ENCODE data around the gene EIF2B5.

EIF2B5 gene

GRCh38 chr3:184166671-184167070, 31.5 kb downstream of the EIF2B5 start:
- no peak overlapping the region for H3K4me3 ChIP-seq (ENCODE audit: insufficient read length, low read depth)
- no peaks in the 10 kb centered on the region for H3K27me3 ChIP-seq (ENCODE audit: insufficient read depth, insufficient read length)
- TF ChIP-seq SUZ12 (IDR thresholded peaks at IDR 0.05; ENCODE audit: extremely low read depth, insufficient read depth, insufficient read length): no peak
- peaks cover 9% of the 10 kb centered on the region for H3K4me1 ChIP-seq (ENCODE audit: insufficient read depth, insufficient read length)
- H3K9me3 ChIP-seq (ENCODE audit: insufficient read depth, low read length): no peaks in the 10 kb centered on the region
- peaks cover 94% of the 10 kb centered on the region for H3K36me3 ChIP-seq (ENCODE audit: insufficient read depth, insufficient read length, low read length)
- no peak overlapping the region for H3K9ac ChIP-seq (ENCODE audit: insufficient read length, low read depth)
- DNase-seq (ENCODE audit: low read depth, low spot score): no peak

DNA sequence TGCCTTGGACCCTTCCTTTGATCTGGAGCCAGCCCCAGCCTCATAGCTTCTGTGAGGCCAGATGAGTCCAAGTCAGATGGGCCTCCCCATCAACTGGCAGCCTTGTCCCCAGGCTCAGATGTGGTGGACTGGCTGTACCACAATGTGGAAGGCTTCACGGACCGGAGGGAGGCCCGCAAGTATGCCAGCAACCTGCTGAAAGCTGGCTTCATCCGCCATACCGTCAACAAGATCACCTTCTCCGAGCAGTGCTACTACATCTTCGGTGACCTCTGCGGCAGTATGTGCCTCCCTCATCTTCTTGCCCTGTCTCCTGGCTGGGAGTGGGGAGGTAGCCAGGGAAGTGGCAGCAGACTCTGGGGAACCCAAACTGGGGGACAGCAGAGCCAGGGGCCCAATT, 32.6 kb downstream of the EIF2B5 start:
- Histone ChIP-seq H3K27me3 (ENCODE audit: insufficient read depth, insufficient read length) (no peaks in the 10 kb centered on the region), H3K36me3 (ENCODE audit: insufficient read depth, insufficient read length, low read length) (peaks cover 94% of the 10 kb centered on the region), H3K9ac (ENCODE audit: insufficient read length, low read depth) (no peak overlapping the region), H3K4me1 (ENCODE audit: insufficient read depth, insufficient read length) (peaks cover 13% of the 10 kb centered on the region), H3K4me3 (ENCODE audit: insufficient read length, low read depth) (no peak overlapping the region), H3K9me3 (ENCODE audit: insufficient read depth, low read length) (no peaks in the 10 kb centered on the region)
- no peak for TF ChIP-seq YY1 (IDR thresholded peaks at IDR 0.05; ENCODE audit: insufficient read depth, insufficient read length)
- TF ChIP-seq SUZ12 (IDR thresholded peaks at IDR 0.05; ENCODE audit: extremely low read depth, insufficient read depth, insufficient read length): no peak
- no peak for TF ChIP-seq ZNF274 (IDR thresholded peaks at IDR 0.05; ENCODE audit: low read depth, low read length)
- no peak for DNase-seq (ENCODE audit: low read depth, low spot score)

DNA sequence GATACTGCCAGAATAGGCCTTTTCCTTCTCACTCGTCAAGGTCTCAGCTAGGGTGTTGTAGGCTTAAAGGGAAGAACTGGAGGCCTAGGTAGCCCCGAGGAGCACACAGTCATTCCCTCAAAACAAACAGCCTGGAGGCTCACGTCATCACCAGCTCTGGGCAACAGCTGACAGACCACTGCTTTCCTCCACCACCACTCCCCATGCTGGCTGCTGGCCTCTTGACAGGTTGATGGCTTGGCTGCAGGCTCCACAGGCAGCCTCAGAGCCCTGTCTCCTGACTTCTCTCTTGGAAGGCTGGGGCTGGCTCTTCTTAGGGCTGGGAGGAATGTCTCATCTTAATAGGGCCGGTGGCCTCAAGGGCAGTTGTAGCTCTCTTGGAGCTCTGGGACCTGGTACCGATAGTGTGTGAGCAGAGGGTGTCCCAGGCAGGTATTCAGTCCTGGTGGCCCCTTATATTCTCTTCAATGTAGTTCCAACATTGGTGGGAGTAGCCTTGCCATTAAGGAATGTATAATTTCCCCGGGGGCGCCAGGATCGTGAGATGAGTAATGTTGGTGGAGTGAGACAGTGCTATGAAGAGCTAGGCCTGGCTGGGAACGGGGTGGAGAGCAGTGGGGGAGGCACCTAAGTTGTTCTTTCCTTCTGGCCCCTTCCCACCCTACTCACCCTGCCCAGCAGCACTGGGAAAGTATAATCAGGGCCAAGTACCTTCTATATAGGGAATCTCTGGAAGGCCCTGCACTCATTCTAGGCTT, 33.4 kb downstream of the EIF2B5 start:
- DNase-seq (ENCODE audit: low read depth, low spot score): no peak
- no peaks in the 10 kb centered on the region for H3K27me3 ChIP-seq (ENCODE audit: insufficient read depth, insufficient read length)
- TF ChIP-seq YY1 (IDR thresholded peaks at IDR 0.05; ENCODE audit: insufficient read depth, insufficient read length): no peak
- no peak for TF ChIP-seq ZNF274 (IDR thresholded peaks at IDR 0.05; ENCODE audit: low read depth, low read length)
- no peak for TF ChIP-seq SUZ12 (IDR thresholded peaks at IDR 0.05; ENCODE audit: extremely low read depth, insufficient read depth, insufficient read length)
- no peak overlapping the region for H3K9ac ChIP-seq (ENCODE audit: insufficient read length, low read depth)
- peaks cover 13% of the 10 kb centered on the region for H3K4me1 ChIP-seq (ENCODE audit: insufficient read depth, insufficient read length)
- H3K36me3 ChIP-seq (ENCODE audit: insufficient read depth, insufficient read length, low read length): peaks cover 94% of the 10 kb centered on the region
- no peaks in the 10 kb centered on the region for H3K9me3 ChIP-seq (ENCODE audit: insufficient read depth, low read length)
- no peak overlapping the region for H3K4me3 ChIP-seq (ENCODE audit: insufficient read length, low read depth)

DNA sequence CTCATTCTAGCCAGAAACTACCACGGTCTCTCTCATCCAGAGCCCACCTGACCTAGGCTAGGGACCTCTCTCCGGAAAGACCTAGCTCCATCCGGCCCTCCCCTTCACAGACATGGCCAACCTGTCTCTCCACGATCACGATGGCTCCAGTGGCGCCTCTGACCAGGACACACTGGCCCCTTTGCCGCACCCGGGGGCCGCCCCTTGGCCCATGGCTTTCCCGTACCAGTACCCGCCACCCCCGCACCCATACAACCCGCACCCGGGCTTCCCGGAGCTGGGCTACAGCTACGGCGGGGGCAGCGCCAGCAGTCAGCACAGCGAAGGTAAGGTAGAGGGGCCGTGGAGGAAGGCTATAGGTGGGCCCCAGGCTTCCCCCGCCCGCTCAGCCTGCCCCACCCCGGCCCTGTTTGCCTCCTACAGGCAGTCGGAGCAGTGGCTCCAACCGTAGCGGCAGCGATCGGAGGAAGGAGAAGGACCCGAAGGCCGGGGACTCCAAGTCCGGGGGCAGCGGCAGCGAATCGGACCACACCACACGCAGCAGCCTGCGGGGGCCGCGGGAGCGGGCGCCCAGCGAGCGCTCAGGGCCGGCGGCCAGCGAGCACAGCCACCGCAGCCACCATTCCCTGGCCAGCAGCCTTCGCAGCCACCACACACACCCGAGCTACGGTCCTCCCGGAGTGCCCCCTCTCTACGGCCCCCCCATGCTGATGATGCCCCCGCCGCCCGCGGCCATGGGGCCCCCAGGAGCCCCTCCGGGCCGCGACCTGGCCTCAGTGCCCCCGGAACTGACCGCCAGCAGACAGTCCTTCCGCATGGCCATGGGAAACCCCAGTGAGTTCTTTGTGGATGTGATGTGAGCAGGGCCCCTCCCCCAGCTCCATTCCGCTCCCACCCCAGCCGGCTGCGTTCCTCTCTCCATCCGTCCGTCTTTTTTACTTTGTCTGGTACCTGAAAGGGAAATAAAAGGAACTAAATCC, 35.0 kb downstream of the EIF2B5 start:
- H3K4me1 ChIP-seq (ENCODE audit: insufficient read depth, insufficient read length): peaks cover 13% of the 10 kb centered on the region
- peak overlapping the region; percentile 73 for H3K9ac ChIP-seq (ENCODE audit: insufficient read length, low read depth)
- H3K9me3 ChIP-seq (ENCODE audit: insufficient read depth, low read length): no peaks in the 10 kb centered on the region
- no peak overlapping the region for H3K4me3 ChIP-seq (ENCODE audit: insufficient read length, low read depth)
- no peaks in the 10 kb centered on the region for H3K27me3 ChIP-seq (ENCODE audit: insufficient read depth, insufficient read length)
- TF ChIP-seq YY1 (IDR thresholded peaks at IDR 0.05; ENCODE audit: insufficient read depth, insufficient read length) (no peak), ZNF274 (IDR thresholded peaks at IDR 0.05; ENCODE audit: low read depth, low read length) (no peak), SUZ12 (IDR thresholded peaks at IDR 0.05; ENCODE audit: extremely low read depth, insufficient read depth, insufficient read length) (no peak)
- peaks cover 83% of the 10 kb centered on the region for H3K36me3 ChIP-seq (ENCODE audit: insufficient read depth, insufficient read length, low read length)
- DNase-seq (ENCODE audit: low read depth, low spot score): no peak

DNA sequence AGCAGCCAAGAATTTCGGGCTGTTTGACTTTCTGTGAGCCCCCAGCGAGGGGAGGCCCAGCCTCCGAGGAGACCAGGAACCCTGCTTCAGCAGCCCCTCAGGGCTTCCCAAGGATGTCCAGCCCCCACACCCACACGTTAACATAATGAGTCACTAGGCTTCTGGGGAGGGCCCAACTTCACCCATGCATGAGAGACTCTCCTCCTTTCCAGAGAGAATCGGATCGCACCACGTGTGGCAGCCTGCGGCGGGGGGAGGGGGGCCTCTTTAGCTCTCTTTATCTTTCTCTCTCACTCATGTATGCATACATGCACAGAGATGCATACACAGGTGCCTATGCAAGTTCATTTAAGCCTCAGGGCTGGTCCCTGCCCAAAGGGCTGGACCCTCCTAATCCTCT, 36.4 kb downstream of the EIF2B5 start:
- Histone ChIP-seq H3K4me1 (ENCODE audit: insufficient read depth, insufficient read length) (peaks cover 13% of the 10 kb centered on the region), H3K9ac (ENCODE audit: insufficient read length, low read depth) (peak overlapping the region; percentile 73)

GRCh38 chr3:184172681-184173373, 37.7 kb downstream of the EIF2B5 start:
- Histone ChIP-seq H3K4me3 (ENCODE audit: insufficient read length, low read depth) (no peak overlapping the region), H3K36me3 (ENCODE audit: insufficient read depth, insufficient read length, low read length) (peaks cover 75% of the 10 kb centered on the region), H3K9ac (ENCODE audit: insufficient read length, low read depth) (no peak overlapping the region), H3K9me3 (ENCODE audit: insufficient read depth, low read length) (no peaks in the 10 kb centered on the region), H3K27me3 (ENCODE audit: insufficient read depth, insufficient read length) (no peaks in the 10 kb centered on the region), H3K4me1 (ENCODE audit: insufficient read depth, insufficient read length) (peaks cover 22% of the 10 kb centered on the region)
- TF ChIP-seq YY1 (IDR thresholded peaks at IDR 0.05; ENCODE audit: insufficient read depth, insufficient read length) (no peak), SUZ12 (IDR thresholded peaks at IDR 0.05; ENCODE audit: extremely low read depth, insufficient read depth, insufficient read length) (no peak), ZNF274 (IDR thresholded peaks at IDR 0.05; ENCODE audit: low read depth, low read length) (no peak)
- DNase-seq (ENCODE audit: low read depth, low spot score): no peak

More for the DNA sequence above, 36.4 kb downstream of the EIF2B5 start:
- DNase-seq (ENCODE audit: low read depth, low spot score): no peak
- Histone ChIP-seq H3K27me3 (ENCODE audit: insufficient read depth, insufficient read length) (no peaks in the 10 kb centered on the region), H3K9me3 (ENCODE audit: insufficient read depth, low read length) (no peaks in the 10 kb centered on the region), H3K4me3 (ENCODE audit: insufficient read length, low read depth) (no peak overlapping the region), H3K36me3 (ENCODE audit: insufficient read depth, insufficient read length, low read length) (peaks cover 76% of the 10 kb centered on the region)
- no peak for TF ChIP-seq SUZ12 (IDR thresholded peaks at IDR 0.05; ENCODE audit: extremely low read depth, insufficient read depth, insufficient read length)
- TF ChIP-seq YY1 (IDR thresholded peaks at IDR 0.05; ENCODE audit: insufficient read depth, insufficient read length): no peak
- no peak for TF ChIP-seq ZNF274 (IDR thresholded peaks at IDR 0.05; ENCODE audit: low read depth, low read length)

Measured in NT2/D1 (cell line).